SU-DHL-6 (cell line): Measurements from ENCODE around the gene PRDX2.

Experiments
- EZH2phosphoT487 ChIP-seq: fragments of 200-600 bp; sonication (generic), shearing (Covaris generic); conservative IDR thresholded peaks from 2 replicates; pipeline ENCODE4 v1.6.1; 2018; ENCODE audit warnings: mild to moderate bottlenecking, antibody characterized with exemption, low read length, moderate library complexity, mixed read lengths
- TF ChIP-seq, protein P1 (sequence below): fragments of 200-600 bp; sonication (generic); IDR thresholded peaks from one replicate; pipeline ENCODE4 v1.5.1; 2017; ENCODE audit warnings: antibody characterized with exemption, mild to moderate bottlenecking, low read length, moderate library complexity; ENCODE audit not compliant: insufficient read depth, poor library complexity, severe bottlenecking

DNA sequence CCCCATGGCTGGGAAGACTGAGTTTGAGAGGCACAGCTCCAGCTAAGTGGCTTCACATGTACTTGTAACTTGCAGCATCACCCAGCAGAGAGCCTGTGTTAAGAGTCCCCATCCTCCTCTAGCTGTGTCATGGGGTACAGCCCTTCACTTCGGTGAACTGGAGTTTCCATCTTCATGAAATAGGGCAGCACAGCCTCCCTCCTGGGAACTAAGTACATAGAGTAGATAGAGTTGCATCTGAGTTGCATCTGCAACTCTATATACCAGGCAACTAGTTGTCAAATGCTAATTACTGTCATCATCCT is 1.2 kb downstream of the PRDX2 start:
- TF ChIP-seq, protein P1, sequence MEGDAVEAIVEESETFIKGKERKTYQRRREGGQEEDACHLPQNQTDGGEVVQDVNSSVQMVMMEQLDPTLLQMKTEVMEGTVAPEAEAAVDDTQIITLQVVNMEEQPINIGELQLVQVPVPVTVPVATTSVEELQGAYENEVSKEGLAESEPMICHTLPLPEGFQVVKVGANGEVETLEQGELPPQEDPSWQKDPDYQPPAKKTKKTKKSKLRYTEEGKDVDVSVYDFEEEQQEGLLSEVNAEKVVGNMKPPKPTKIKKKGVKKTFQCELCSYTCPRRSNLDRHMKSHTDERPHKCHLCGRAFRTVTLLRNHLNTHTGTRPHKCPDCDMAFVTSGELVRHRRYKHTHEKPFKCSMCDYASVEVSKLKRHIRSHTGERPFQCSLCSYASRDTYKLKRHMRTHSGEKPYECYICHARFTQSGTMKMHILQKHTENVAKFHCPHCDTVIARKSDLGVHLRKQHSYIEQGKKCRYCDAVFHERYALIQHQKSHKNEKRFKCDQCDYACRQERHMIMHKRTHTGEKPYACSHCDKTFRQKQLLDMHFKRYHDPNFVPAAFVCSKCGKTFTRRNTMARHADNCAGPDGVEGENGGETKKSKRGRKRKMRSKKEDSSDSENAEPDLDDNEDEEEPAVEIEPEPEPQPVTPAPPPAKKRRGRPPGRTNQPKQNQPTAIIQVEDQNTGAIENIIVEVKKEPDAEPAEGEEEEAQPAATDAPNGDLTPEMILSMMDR: no peak
- no peak for TF ChIP-seq EZH2phosphoT487
